ENCODE data around the gene DNAH17. TPM values are rescaled to one million over a fixed set of nuclear protein-coding genes. Genes with fewer than 3 reads are reported as not detected.
A peak's percentile ranks its signal among the peaks of the same experiment; 100 is the strongest.

Gene DNAH17
- total RNA-seq, 1 experiment from 2014 or later, result 0.16 TPM

DNA sequence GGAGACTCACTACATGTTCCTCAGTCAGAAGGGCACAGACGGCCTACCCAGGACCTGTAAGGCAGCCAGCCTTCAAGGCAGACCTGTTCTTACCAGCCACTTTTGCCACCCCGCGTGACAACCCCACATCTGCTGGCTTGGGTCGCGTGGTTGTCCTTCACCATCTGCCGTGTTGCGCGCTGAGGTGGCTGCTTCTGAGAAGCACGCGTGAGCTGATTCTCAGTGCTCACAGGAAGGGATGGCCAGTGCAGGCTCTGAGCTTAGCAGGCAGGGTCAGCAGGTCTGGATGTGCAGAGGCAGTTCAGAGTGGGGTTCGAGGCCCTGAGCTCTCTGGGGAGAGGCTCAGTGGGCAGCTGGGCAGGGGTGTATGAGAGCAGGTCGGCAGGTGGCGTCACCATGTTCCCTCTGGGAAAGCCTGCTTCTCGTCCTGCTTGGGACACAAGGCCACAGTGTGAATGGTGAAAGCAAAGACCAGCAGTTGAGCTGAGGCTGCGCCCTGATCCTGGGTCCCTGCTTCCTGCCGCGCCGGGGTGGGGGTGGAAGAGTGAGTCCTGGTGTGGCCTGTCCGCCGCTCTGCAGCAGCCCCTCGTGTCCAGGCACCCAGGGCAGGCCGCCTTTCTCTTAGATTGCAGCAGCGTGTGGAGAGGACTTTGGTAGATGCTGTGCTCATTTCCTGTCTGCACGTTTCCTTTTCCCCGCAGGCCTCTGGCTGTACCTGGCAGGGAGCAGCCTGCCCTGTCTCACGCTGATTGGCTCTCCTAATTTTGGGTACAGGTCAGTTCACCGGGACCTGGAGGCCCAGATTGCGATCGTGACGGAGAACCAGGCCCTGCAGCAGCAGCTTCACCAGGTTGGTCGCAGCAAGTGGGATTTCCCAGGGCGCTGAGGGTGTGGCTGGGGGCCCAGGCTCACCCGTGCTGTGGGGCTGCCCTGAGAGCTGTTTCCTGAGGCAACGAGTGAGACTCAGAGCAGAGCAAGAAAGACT lies 162.7 kb downstream of the DNAH17 start:
- no peak for DNase-seq (ENCODE audit: low spot score)

DNA sequence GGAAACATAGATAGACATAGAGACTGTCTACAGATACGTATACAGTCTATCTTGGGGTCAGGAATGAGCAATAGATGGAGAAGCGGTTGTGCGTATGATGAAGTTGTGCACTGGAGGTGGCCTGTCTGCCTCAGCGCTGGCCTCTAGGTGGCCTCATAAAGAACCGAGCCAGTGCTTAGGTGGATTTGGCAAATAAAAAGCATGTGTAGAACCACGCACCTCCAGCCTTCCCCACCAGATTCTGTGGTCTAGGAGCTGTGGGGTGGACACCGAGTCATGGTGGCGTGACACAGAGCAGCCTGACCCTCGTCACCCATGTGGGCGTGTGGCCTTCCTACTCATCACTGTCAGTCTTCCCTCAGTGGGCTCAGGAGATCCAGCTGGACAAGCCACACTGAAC lies 164.8 kb downstream of the DNAH17 start:
- no peak for DNase-seq (ENCODE audit: low spot score)

DNA sequence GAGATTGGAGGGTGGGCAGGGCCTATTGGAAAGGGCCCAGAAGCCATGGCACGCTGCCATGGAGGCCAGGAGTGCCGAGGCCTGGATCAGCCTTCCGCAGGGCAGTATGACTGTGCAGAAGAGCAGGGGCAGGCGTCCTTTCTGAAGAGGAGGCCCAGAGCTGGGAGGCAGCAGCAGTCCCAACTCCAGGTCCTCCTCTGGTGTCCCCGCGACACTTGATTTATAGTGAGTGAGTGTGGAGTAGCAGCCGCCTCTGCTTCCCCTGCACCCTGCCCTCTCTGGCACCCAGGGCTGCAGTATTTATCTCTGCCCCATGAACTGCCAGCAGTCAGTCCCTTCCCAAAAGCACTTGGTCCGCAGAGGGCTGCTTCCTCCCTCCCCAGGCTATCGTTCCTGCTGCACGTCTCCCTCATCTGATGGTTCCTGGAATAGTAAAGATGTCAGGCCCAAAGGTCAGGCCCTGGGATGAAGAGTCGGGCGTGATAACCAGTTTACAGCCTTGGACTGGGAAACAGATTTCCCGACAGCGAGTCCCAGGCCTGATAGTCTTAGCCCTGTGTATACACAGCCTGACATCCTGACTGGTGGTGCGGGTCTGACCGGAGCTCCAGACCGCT lies 165.8 kb downstream of the DNAH17 start:
- no peak for DNase-seq (ENCODE audit: low spot score)

DNA sequence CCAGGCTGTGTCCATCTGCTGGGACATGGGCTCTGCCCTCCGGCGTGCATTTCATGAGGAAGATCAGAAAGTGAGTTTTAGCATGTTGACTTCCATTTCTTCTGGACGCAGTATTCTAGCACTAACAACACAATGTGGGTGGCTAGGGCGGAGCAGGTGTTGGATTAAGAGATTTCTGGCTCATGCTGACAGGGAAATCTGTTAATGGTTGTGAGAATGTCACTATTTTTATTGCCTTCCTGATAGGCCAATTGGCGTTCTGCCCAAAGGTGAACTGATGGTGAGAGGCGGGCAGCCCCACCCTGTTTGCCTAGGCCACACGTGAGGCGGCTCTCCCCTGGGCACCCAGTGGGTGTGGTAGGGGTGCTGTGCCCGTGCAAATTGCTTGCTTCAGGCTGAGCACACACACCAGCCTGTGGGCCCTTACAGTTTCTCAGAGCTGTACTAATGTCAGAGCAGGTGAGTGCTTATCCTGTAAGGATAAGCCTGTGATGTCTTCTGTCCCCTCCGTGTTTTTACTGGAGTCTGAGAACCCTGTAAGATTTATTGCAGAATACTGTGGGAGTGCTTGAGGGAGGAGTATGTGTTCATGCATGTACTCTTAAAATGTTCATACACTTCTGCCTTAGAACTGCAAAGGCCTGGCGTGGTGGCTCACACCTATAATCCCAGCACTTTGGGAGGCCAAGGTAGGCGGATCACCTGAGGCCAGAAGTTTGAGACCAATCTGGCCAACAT lies 167.8 kb downstream of the DNAH17 start:
- DNase-seq (ENCODE audit: low spot score), result no peak

DNA sequence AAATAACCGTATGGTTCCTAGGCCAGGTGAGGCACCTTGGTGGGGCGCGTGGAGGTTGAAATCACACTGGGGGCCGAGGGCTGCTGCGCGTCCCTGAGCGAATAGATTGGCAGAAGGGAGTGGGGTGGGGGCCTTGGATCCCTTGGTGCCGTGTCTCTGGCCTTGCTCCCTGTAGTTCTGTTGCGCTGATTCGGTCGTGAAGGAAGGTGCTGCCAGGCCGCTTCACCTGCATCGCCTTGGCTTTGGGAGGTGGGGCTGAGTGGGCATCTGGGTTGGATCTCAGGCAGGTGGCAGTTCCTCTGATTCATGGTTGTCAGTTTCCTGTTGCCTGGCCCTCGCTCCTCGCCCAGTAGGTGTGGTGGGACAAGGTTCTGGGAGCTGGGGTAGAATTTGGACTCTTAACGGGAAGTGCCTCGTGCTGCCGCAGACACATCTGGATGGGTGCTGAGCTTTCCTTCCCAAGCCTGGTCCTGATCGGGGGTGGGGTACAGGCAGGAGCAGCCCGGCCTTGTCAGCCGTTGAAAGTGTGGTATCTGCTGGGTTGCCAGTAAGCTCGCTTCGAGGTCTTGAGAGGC lies 168.6 kb downstream of the DNAH17 start:
- no peak for DNase-seq (ENCODE audit: low spot score)

DNA sequence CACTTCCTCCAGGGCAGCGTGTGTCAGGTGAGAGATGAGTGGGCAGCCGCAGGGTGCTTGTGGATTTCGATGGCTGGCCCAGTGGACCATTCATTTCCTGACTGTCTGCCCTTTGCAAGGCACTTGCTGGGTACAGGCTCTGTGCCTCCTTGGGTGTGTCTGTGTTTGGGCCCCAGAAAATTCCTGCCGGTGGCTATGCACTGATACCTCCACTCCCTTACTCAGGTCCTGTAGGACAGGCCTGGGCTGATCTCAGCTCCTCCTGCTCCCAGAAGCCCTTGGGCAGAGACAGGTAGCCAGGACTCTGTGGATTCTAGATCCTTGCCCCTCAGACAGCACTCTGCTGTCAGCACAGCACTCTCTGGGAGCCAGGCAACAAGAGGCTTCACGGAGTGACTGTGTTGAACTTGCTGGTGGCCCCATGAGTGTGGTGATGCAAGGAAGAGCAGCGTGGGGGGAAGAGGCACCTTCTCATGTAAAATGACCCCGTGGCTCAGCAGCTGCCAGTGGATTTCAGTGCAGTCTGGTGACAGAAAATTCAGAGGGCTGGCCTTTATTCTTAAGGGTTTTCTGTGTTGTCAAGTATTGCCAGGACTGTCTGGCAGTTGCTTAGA lies 169.7 kb downstream of the DNAH17 start:
- DNase-seq (ENCODE audit: low spot score), result no peak

DNA sequence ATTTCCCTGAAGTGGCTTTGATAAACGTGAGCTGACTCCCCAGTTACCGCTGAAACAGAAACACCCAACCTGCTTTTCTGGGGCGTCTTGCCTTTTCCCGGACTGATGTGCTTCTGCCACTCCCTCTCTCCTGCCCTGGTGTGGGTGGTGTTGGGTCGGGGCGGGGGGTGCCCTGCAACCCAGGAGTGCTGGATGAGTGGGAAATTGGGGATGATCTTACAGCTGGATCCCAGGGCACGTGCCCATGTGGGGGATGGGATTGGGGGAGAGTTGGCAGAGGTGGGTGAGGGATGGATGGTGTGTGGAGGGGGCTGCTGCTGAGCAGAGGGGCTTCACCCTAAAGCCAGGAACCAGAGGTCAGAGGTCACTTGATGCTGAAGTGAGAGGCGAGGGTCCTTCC lies 170.3 kb downstream of the DNAH17 start:
- DNase-seq (ENCODE audit: low spot score), result no peak

DNA sequence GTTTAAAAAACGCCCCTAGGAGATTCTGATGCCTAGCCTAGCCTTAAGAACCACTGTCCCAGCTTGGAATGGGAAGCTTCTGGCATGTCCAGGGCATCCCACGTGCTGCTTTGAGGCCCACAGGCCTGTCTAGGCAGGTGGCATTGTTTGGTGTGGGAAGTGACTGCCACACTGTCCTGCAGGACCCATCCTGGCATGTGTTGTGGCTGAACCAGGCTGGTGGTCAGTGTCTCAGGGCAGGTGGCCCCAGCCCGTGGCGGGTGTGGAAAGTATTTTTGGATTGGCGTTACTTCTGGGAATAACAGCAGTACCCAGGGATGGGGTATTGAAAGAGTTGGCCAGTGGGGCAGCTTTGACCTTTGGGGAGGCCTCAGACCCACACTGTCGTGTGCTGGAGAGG lies 170.8 kb downstream of the DNAH17 start:
- no peak for DNase-seq (ENCODE audit: low spot score)

DNA sequence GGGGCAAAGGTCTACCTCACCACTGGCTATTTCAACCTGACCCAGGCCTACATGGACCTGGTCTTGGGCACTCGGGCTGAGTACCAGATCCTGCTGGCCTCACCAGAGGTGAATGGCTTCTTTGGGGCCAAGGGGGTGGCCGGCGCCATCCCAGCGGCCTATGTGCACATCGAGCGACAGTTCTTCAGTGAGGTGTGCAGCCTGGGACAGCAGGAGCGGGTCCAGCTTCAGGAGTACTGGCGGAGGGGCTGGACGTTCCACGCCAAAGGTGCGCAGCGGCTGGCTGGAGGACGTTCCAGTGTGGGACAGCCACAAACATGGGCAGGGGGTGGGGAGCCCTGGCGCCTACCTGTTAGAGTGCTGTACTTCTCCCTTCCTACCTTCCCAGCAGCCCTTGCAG lies 173.4 kb downstream of the DNAH17 start:
- DNase-seq (ENCODE audit: low spot score), result no peak

DNA sequence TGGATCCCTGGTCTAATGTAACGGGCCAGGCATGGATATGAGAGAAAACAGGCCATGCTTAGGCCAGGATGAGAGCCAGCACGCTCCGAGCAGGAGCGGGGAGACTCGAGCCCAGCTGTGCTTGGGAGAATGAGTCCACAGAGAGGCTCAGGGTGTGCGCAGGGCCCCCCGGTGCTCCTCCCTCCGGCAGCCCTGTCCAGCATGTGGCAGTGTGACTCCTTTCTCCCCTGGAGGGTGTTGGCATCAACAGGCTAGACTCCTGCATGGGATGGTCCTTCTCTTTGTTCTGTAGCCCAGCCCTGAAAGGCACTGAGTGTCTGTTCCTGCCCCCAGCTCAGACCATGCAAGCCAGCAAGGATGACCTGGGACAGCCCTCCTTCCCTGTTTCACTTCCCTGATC lies 175.3 kb downstream of the DNAH17 start:
- DNase-seq (ENCODE audit: low spot score), result no peak

DNA sequence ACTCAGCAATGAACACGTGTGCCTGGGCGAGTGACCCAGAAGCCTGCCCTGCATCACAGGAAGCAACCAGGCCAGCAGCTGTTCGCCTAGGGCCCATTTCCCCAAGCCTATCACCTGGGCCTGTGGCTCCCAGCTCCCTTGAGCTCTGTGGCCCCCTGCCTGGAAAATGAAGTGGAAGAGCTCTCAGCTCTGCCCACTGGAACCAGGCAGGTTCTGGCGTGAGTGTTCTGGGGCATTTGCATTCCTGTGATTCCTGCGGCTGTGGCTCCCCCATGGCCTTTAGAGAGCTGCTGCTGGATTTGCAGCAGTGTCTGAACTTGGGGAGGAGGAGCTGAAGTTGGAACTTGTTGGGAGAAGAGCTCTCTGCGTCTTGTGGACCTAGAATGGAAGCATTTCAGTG lies 175.9 kb downstream of the DNAH17 start:
- DNase-seq (ENCODE audit: low spot score), result peak; percentile 87

DNA sequence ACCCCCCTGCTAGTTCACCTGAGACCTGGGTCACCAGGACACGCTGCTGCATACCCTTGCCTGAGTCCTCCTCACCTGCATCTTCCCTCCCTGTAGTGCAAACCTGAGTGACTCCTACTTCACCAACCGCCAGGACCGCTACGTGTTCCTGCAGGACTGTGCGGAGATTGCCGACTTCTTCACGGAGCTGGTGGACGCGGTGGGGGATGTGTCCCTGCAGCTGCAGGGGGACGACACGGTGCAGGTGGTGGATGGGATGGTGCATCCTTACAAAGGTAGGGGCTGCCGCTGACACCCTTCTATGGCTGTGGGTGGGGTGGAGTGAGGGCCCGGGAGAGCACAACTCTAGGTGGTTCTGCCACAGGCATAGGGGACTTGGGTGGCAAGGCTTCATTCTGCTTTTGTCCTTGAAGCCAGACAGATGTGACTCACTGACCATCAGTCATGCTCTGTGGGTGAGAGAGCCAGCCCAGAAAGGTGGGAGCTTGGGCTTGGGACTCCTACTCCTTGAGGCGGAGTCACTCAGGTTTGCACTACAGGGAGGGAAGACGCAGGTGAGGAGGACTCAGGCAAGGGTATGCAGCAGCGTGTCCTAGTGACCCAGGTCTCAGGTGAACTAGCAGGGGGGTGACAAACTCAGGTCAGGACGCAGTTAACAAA lies 176.5 kb downstream of the DNAH17 start:
- DNase-seq (ENCODE audit: low spot score), result peak; percentile 73

DNA sequence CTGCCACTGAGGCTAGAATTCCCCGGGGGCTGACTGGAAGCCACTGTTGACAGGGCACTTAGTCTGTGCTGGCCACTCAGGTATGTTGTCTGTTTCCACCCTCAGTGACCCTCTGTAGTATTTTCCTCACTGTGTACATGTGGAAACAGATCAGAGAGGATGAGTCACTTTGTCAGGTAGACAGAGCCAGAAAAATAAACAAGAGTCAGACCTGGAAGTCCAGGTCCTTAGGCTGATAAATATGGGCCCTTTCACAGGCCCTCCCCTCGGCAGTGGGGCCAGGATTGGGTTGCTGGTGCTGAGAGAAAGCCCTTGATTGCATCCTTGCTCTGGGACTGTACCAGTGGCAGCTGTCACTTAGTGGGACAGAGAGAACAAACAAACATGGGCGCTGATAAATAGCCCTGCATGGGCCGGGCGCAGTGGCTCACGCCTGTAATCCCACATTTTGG lies 177.5 kb downstream of the DNAH17 start:
- no peak for DNase-seq (ENCODE audit: low spot score)

DNA sequence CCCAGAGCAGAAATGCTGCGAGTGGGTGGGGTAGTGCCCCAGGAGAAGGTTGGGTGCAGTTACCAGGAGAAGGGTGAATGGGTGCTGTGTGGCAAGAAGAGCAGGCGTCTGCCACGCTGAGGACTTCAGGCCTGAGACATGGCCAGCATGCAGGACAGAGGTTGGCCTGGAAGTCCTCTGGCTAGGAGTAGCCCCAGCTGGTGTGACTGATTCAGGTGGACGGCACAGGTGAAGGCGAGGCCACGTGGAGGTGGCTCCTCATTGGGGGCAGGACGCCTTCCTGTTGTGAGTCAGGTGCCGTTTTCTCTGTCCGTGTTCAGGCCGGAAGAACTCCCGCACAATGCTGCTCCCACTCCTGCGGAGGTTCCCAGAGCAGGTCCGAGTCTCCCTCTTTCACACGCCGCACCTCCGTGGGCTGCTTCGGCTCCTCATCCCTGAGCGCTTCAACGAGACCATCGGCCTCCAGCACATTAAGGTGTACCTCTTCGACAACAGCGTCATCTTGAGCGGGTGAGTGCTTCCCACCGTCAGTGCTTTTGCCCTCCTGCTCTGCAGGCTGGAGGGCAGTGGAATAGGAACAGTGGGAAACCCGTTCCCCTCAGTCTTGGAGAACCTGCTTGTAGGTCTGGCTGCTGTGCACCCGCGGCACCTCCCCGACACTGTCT lies 178.0 kb downstream of the DNAH17 start:
- no peak for DNase-seq (ENCODE audit: low spot score)

DNA sequence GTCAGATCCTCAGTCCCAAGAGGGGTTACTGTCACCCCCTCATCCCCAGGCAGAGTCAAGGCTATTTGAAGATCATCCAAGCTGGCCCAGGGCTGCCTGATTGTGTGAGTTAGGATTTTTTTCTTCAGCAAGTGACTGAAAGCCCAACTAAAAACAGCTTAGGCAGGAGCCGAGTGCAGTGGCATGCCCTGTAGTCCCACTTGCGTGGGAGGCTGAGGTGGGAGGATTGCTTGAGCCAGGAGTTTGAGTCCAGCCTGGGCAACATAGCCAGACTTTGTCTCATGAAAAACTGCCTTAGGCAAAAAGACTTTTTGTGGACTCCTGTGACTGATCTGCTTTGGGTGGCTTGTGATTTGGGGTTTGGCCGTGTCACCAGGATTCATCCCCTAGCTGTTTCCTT lies 178.8 kb downstream of the DNAH17 start:
- DNase-seq (ENCODE audit: low spot score), result no peak

DNA sequence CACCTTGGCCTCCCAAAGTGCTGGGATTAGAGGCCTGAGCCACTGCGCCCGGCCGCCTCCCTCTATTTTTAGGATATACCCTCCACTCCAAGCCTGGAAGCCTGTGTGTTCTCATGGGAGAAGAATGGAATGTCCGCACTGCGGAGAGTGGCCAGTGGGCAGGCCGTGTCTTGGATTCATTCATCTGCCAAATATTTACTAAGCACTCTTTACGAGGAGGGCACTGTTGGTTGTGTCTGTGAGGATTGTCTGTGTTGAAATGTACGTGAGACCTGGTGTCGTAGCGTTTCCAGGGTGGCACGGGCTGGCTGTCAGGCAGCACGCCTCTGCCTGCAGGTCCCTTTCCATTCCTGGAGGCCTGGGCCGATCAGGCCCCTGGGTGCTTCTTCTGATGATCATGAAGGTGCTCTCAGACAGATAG lies 179.5 kb downstream of the DNAH17 start:
- DNase-seq (ENCODE audit: low spot score), result peak; percentile 75

DNA sequence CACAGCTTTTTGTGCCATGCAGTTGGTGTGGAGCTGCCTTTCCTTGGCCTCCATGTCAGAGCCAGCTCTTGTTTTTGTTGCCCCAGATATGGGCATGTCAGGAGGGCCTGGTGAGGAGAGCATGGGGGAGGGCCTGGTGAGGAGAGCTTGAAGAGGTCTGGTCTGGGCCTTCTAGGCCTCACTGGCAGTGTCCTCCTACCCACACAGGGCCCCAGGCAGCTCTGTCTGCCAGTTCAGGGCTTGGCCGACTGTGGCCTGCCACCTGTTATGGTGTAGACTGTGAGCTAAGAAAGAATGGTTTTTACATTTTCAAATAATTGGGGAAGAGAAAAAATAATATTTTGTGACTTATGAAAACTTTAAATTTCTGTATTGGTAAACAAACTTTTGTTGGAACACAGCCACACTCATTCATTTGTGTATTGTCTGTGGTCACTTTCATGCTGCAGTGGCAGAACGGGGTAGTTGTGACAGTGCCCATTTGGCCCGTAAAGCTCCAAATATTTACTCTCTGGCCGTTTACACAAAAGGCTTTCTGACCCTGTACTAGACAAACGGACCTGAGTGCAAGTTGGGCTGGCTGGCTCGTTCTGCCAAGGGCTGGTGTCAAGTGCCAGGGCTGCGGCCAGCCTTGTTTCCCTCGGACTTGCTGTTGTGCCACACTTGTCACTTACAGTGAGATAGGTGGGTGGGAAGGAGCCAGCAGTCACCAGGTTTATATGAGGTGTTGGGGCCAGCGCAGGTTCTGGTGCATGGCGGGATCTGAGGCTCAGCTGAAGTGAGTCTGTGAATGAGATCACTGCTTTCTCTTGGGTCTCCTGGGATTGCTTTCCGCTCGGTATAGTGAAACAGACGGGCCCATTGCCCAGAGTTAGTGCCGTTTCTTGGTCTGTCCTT lies 180.5 kb downstream of the DNAH17 start:
- no peak for DNase-seq (ENCODE audit: low spot score)

DNA sequence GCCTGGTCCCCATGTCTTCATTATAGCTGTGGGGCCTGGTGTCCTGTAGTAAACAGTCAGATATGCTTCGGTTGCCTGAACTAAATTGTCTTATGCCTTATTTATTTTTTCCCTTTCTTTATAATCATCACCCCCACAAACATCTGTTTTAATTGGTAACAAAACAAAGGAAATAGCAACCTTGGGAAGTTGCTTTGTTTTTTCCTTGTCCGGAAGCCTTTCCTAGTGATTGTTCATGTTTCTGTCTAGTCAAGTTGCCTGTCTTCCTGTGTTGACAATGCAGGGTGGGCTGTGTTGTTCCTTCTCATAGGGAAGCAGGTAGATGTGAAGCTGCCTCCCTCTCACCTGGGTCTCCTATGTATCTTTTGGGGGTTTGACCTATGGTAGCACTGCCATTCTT lies 182.0 kb downstream of the DNAH17 start:
- no peak for DNase-seq (ENCODE audit: low spot score)

DNA sequence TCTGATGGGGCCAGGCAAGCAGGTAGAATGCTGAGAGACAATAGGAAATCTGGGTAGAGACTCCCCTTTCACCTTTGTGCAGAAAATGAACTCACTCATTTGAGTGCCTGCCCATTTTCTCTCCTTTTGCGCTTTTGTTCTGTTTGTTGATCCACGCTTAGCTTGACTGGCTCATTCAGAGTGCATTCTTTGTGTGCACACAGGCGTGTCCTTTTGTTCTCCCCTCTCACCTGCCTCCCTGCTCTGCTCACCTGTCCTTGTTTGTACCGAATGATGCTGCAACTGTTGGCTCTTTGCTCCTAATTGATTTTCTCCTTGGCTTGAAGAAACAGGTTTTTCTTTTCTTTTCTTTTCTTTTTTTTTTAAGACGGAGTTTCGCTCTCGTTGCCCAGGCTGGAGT lies 183.0 kb downstream of the DNAH17 start:
- DNase-seq (ENCODE audit: low spot score), result no peak

Measured in A172 (cell line).